Measurements from ENCODE around the gene NDUFA1.
"Not testable (repeated sequence)": the region's sequence is repeated elsewhere in the genome, so short reads cannot be mapped to it uniquely, and the experiment has no call there.

Gene NDUFA1

DNA sequence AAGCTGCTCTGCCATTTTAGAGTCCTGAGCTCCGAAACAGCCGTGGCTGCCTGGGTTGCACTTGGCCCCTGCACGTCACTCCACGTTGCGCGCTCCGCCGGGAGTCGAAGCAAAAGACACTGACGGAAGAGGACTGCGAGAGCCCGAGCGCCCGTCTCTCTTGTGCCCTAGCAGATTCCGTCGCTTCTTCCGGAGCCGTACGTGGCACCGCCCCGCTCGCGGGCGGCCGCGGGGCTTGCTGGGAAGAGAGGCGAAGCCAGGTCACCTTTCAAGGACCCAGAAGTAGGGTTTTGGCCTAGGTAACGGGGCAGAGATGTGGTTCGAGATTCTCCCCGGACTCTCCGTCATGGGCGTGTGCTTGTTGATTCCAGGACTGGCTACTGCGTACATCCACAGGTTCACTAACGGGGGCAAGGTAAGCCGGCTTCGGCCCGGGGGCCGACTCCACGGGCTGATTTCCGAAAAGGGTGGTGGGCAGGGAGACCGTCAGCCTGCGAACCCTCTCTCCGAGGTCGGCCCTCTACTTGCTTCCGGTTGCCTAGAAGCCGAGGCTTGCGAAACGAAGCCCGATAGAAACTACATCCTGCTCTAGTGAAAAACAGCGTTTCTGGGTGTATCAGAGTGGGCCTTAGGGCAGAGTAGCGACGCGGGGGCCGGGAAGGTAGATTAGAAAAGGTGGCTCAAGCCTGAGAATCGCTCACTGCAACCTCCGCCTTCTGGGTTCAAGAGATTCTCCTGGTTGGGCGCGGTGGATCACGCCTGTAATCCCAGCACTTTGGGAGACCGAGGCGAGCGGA lies at the start of gene NDUFA1, which contains the start of gene RNF113A:
TSS of gene NDUFA1 (plus strand) at position 234 of the 797 bp plus-strand sequence. CDS start at position 314, 80 bp downstream.
TSS of gene RNF113A (minus strand) at position 135 of the 797 bp plus-strand sequence. CDS start at position 15, 120 bp downstream.
- peak; percentile 94 for DNase-seq

DNA sequence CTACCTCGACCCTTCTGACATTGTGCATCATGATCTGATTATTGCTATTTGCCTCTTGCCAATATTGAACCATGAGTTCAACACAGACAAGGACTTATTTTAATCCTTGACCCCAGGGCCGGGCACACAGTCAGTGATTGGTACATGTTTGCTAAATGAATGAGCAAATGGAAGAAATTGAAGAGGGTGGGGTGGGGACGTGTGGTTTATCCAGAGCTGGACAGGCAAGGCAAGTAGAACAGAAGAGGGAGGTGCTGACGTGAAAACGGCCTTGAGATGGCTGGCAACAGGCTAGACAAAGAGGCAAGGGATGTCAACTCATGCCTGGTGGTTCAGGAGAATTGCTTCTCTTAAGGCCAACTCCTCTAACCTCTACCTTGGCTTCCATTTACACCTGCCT lies 47.4 kb upstream of the NDUFA1 start:
- DNase-seq = not testable (repeated sequence)

DNA sequence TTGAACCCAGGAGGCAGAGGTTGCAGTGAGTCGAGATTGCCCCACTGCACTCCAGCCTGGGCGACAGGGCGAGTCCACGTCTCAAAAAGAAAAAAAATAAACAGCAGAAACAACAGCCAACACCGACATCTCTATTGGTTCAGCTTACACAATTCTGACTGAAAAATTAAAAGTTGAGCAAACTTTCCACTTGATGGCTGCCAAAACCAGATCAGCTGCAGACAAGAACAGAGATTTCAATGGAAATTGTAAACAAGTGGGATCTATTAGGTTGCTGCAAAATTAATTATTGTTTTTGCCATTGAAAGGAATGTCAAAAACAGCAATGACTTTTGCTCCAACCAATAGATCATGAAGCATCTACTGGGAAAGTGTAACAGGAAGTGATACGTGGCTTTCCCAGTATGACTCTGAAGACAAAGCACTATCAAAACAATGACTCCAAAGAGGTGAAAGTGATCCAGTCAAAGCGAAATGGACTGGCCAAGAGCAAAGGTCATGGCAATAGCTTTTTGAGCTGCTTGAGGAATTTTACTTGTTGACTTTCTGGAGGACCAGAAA lies 45.2 kb upstream of the NDUFA1 start:
- peak; percentile 1 for DNase-seq

DNA sequence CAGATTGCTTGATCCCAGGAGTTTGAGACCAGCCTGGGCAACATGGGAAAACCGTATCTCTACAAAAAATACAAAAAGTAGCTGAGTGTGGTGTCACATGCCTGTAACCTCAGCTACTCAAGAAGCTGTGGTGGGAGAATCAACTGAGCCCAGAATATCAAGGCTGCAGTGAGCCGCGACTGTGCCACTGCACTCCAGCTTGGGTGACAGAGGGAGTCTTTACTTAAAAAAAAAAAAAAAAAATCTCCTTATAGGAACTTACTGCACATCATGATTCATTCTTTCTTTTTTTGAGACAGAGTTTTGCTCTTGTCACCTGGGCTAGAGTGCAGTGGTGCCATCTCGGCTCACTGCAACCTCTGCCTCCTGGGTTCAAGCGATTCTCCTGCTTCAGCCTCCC lies 43.2 kb upstream of the NDUFA1 start:
- no peak for DNase-seq

DNA sequence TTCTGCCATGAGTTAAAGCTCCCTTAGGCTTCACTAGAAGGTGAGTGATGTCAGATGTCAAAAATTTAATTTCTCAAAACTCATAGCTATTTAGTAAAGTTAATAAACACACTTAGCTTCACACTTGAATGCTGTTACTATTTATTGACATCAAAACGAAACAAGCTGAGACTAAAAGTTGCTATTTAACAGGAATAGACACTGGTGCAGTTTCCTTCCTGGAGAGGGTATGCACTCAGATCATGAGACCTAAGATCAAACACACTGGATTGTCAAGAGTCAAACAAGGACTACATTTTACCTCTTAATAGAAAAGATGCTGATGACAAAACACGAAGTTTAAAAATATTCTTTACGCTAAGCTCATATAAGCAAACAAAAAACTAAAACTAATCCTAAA lies 37.7 kb upstream of the NDUFA1 start:
- no peak for DNase-seq

DNA sequence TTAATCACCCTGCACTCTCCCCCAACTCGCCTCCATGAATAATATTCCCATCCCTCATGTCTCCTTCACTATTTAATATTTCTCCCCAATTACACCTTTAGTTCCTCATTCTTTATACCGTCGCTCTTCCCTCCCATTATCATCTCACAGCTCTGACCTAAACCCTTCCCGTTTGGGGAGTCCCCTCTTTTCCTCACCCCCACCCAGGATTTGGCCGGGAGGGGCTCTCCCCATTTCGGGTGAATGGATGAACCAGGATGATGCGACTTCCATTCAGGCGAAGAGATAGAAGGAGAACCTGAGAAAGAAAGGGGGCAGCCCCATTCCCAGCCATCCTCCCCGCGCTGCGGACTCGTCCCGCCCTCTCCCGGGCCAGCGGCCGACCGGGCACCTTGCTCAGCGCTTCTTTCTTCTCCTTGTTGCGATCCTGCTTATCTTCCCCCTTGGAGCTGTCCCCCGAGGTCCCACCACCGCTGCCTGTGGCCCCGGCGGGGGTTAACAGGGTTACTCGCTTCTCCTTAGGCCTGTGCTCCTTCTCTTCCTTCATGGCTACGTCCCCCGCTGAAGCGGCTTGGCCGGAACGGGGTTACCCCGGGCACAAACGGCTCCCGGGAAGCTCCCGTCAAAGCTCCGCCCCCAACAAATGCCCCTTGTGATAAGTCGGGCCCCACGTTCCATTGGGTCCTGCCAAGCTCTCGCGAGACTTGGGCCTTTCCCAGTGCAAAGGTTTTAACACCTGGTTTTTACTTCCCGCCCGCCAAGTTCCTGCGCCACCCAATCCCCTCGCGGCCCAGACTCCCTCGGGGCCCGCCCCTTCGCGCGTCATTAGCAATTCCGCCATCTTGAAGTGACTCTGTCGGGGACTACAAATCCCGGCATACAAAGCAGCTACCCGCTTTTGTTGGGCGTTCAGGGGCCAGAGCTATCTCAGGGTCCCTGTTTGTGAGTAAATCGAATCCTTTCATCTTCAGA lies 19.0 kb upstream of the NDUFA1 start, which contains the start of gene UPF3B:
TSS of gene UPF3B (minus strand) at position 582 of the 972 bp plus-strand sequence. CDS start at position 547, 35 bp downstream.
- DNase-seq = peak; percentile 98

DNA sequence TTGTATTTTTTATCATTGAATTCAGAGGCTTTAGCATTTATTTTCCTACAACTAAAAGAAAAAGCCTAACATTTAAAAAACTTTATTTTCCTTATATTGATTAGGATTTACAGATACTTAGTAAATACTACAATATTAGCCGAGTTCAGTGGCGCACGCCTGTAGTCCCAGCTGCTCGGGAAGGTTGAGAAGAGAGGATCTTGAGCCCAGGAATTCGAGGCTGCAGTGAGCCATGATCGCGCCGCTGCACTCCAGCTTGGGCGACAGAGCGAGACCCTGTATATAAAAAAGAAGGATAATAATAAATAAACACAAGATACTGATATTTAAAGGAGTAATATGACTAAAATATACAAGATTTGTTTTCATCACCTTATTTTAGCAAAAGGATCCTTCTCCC lies 18.2 kb upstream of the NDUFA1 start:
- no peak for DNase-seq

DNA sequence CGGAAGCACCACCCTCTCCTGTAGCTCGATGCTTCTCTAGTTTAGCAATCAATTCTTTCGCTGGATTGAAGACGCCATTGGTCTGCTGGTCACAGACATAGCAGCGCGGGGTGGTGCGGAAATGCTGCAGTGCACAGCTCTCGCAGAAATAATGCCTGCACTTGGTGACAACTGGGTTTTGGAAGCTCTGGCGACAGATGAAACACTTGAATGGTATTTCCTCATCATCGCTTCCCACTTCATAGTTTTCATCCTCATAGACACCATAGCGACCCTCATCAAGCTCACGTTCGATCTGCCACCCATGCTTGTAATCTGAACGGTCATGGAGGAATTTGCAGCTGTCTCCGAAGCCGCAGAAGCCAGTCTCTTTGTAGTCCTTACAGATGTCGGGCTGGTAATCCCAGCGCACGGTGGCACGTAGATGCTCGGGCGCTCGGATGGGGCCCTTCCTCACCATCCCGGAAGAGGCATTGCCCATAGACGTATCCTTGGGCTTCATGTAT lies 953 bp upstream of the NDUFA1 start:
- DNase-seq = peak; percentile 51

DNA sequence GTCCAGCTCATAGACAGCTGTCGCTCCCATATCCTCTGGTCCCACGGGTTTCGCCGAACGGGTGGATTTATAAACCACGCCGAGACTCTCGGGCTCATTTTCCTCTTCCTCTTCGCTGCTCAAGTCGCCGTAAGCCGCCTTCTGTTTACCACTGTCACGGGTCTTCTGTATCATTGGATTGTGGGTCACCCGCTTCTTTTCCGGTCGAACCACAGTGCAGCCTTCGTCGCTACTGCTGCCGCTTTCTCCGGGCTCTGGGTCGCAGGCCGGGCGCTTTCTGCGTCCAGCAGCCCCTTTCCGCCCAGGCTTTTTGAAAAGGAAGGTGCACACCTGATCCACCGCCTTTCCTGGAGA lies 410 bp upstream of the NDUFA1 start:
- no peak for DNase-seq

DNA sequence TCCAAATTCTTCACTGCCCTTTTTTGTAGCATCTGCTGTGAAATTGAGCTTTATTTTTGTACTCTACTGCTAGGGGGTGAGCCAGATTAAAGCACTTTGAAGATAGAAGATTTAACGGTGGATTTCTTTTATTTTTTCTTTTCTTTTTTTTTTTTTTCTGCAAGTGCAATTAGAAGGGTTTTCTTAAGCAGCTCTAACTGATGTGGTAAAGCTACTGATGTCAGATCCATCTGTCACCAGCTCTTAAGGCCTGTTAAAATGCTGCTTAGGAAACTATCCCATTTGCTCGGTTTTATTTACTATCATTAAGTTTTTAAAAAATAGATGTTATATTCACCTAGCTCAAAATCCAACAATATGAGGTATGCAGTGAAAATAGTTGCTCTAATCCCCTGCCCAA lies 7.1 kb downstream of the NDUFA1 start:
- DNase-seq = no peak

DNA sequence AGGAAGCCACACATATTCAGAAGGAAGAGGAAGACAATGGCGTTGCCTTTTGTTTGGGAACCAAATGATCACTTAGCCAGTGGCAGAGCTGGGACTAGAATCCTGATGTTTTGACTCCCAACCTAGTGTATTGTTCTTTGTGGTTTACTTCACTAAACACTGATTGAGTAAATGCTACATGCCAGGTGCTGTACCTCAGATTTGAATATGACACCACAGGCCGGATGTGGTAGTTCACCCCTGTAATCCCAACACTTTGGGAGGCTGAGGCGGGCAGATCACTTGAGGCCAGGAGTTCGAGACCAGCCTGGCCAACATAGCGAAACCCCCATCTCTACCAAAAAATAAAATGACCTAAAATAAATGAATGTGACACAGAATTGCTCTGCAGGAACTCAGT lies 8.4 kb downstream of the NDUFA1 start:
- no peak for DNase-seq

DNA sequence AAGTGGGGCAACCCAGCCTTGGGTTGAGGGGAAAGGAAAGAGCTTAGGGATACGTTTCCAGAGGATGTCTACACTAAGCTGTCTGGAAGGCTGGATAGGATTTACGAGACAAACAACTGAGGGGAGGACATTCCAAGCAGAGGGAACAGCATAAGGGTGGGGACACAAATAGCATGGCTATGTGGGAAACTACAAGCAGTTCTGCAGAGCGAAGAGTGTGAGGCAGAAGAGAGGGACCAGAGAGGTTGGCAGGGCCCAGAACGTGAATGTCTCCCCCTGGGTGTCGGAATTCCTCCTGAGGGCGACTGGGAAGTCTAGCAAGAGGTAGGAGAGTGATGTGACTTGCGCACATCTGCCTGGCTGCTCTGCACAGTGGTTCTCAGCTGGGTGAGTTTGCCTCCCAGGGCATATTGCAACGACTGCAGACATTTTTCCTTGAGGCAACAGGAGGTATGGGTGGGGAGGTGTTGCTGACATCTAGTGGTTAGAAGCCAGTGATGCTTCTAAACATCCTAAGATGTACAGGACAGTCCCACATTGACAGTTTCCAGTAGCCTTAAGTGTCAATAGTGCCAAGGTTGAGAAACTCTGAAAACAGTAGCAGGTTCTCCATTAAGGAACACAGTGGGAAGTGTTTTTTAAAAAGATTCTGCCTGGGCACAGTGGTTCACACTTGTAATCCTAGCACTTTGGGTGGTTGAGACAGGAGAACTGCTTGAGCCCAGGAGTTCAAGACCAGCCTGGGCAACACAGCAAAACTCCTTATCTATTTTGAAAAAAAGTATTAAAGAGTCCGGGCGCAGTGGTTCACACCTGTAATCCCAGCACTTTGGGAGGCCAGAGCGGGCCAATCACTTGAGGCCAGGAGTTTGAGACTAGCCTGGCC lies 9.2 kb downstream of the NDUFA1 start:
- DNase-seq = peak; percentile 70

DNA sequence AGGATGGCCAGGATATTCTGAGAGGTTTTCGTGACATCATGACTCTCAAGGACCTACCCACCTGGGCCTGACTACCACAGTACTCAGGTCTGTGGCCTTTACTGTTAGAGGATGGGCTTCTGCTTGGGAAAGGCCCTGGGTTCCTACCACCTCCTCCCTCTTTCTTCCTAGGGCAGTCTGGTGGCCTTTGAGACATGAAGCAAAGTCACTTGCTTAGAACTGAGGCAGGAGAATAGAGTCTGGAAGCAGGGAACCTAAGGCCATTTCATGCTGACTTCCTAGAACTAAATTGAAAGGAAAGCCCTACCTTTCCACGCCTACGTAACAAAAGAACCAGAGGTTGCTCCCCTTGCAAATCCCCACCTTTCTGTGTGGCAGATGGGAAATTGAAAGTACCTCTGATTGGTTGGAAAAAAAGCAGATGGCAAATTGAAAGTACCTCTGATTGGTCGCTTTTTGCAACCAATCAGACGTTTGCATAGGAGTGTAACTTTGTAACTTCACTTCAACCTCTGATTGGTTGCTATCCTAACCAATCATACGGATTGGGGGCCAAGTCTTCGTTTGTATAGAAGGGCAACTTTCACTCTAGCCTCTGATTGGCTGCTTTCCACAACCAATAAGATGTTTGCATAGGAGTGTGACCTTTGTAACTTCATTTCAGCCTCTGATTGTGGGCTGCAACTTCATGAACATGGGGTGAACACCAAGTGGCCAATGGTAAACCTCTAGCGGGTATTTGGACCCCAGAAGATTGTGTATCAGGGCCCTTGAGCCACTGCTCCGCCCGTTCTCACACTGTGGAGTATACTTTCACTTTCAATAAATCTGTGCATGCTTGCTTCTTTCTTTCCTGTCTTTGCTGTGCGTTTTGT lies 14.2 kb downstream of the NDUFA1 start:
- DNase-seq = peak; percentile 93

DNA sequence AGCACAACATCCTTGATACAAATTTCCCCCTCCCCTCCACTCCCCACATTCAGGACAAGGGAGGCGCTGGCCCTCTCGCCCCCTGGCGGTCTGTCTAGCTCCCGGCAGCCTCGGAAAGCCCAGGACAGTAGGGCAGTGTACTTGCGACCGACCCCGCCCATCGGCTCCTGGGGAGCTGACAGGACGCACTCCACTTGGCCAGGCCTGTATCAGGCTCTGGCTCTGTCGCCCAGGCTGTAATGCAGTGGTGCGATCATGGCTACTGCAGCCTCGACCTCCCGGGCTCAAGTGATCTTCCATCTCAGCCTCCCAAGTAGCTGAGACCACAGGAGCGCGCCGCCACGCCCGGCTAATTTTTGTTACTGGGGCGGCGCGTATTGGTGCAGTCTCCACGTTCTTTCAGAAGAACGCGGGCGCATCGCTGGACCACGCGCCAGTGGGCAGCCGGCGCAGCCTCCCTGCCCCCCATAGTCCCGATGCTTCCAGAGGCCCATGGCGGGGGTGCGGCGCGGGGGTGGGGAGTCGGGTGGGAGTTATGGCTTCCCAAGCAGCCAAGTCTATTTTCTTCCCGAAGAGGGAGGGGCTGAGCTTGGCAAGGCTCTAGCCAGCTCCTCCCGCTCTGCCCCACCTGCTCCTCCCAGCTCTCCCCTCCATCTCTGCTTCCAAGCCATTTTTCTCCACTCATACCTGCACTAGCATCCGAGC lies 16.2 kb downstream of the NDUFA1 start:
- DNase-seq = peak; percentile 17

DNA sequence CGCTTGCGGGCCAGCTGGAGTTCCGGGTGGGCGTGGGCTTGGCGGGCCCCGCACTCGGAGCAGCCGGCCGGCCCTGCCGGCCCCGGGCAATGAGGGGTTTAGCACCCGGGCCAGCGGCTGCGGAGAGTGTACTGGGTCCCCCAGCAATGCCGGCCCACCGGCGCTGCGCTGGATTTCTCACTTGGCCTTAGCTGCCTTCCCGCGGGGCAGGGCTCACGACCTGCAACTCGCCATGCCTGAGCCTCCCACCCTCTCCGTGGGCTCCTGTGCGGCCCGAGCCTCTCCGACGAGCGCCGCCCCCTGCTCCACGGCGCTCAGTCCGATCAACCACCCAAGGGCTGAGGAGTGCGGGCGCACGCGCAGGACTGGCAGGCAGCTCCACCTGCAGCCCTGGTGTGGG lies 19.0 kb downstream of the NDUFA1 start:
- not testable (repeated sequence) for DNase-seq

DNA sequence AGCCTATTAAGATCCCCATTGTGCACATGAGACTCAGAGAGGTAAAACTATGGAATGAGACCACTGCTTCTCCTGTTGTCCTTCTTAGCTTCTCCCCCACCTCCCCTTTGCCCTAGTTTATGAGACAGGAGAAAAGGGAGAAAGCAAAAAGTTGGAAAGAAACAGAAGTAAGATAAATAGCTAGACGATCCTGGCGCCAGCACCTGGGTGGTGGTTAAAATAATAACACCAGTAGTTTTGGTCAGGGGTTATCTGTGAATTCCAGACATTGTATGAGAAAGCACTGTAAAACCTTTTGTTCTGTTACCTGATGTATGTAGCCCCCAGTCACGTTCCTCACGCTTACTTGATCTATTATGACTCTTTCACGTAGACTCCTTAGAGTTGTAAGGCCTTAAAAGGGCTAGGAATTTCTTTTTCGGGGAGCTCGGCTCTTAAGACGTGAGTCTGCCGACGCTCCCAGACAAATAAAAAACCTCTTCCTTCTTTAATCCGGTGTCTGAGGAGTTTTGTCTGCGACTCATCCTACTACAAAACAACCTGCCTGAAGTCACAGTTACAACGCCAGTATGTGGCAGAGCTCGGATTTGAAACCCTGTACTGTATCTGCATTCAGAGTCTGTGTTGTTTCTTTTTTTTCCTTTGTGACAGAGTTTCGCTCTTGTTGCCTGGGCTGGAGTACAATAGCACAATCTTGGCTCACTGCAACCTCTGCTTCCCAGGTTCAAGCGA lies 20.5 kb downstream of the NDUFA1 start:
- not testable (repeated sequence) for DNase-seq

DNA sequence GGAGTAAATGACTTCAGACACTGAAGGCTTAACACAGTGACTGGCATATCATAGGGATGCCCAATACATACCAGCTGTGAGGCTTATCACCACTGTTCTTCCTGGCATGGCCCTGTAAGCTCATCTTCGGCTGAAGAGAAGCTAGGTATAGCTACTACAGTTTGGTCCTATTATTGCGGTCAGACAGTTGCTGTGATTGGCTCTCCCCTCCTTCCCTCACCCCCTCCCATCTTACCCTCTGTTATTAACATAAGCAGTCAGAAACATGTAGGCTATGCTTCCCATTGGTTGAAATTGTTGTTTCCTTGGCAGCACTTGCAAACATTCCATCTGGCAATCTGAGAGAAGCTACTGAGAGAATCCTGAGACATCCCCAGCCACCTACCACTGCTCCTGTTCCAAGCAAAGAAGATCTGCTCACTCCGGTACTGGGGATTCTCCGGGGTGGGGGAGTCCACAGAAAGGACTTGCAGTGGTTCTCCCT lies 24.3 kb downstream of the NDUFA1 start, which contains the start of gene AKAP14:
TSS of gene AKAP14 (plus strand) at position 51 of the 484 bp plus-strand sequence. CDS start 7,331 bp downstream, outside the sequence.
- DNase-seq = no peak

DNA sequence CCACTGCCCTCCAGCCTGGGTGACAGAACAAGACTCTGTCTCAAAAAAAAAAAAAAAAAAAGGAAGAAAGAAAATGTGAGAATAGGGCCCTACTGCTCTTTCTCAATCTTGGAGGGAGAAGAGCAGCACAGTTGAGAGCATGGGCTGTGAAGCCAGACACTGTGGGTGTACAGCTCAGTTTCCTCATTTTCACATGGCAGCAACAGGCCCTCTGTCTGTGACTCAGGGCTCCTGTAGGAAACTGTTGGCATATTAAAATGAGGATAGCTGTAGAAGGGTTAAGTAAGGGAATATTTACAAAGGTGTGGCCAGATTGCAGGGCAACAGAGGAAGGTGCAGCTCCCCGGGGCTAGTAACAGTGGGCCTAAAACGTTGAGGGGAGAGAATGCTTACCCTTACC lies 27.5 kb downstream of the NDUFA1 start:
- no peak for DNase-seq

DNA sequence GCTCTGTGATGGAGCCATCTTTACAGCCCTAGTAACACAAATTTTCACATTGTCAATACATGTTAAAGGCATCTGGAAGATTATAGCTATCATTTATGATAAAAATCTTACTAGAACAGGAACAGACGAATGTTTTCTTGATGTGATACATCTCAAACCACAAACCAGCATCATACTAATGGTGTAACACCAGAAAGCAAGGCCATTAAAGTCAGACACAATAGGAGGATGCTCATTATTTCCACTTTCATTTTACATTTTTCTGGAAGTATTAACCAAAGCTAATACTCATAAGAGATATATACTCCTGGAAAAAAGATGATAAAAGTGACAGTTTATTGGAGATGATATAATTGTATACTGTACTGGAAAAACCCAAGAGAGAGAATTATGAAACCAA lies 29.3 kb downstream of the NDUFA1 start:
- no peak for DNase-seq

All from OCI-M1 (cell line).